GM21529 (cell line): Measurements from ENCODE around the gene EPHB1.

Experiments
- ATAC-seq: cut with Tn5 transposase; IDR thresholded peaks from one replicate; pipeline ENCODE4 v1.9.1; 2021; ENCODE audit not compliant: unreplicated experiment

The EPHB1 gene

GRCh38 chr3:135272026-135272669 lies 477.1 kb downstream of the EPHB1 start:
- ATAC-seq = no peak

DNA sequence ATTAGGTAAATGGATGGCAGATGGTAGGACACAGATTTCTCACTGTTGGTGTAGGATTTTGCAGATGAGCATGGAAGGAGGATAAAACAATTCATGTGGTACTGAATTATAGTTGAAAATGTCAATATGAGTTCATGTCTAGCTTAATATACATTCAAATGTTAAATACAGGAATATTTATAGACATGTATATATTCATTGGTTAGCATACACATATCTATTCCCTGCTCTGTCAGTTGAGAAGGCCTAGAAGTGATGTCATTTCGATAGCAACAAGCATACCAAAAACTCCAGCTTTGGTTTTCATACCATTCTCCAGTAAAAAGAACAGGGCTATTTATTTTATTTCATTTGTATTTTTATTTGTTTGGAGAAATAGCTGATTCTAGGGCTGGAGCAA lies 497.1 kb downstream of the EPHB1 start:
- ATAC-seq = no peak

GRCh38 chr3:135301670-135302069 lies 506.6 kb downstream of the EPHB1 start:
- no peak for ATAC-seq

- no peak for ATAC-seq
Measured at GRCh38 chr3:135304378-135304777, 509.3 kb downstream of the EPHB1 start.
